ENCODE results near the gene RAB44.
"Not testable (repeated sequence)": the region's sequence is repeated elsewhere in the genome, so short reads cannot be mapped to it uniquely, and the experiment has no call there.

The RAB44 gene

GRCh38 chr6:36703982-36704381 lies 6.4 kb downstream of the RAB44 start:
- TF ChIP-seq, protein P1, sequence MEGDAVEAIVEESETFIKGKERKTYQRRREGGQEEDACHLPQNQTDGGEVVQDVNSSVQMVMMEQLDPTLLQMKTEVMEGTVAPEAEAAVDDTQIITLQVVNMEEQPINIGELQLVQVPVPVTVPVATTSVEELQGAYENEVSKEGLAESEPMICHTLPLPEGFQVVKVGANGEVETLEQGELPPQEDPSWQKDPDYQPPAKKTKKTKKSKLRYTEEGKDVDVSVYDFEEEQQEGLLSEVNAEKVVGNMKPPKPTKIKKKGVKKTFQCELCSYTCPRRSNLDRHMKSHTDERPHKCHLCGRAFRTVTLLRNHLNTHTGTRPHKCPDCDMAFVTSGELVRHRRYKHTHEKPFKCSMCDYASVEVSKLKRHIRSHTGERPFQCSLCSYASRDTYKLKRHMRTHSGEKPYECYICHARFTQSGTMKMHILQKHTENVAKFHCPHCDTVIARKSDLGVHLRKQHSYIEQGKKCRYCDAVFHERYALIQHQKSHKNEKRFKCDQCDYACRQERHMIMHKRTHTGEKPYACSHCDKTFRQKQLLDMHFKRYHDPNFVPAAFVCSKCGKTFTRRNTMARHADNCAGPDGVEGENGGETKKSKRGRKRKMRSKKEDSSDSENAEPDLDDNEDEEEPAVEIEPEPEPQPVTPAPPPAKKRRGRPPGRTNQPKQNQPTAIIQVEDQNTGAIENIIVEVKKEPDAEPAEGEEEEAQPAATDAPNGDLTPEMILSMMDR (IDR thresholded peaks at IDR 0.05; ENCODE audit: low read depth, low read length) = no peak
- DNase-seq (ENCODE audit: extremely low read depth, low read depth) = no peak

GRCh38 chr6:36704961-36705577 lies 7.4 kb downstream of the RAB44 start:
- DNase-seq (ENCODE audit: extremely low read depth, low read depth) = not testable (repeated sequence)

DNA sequence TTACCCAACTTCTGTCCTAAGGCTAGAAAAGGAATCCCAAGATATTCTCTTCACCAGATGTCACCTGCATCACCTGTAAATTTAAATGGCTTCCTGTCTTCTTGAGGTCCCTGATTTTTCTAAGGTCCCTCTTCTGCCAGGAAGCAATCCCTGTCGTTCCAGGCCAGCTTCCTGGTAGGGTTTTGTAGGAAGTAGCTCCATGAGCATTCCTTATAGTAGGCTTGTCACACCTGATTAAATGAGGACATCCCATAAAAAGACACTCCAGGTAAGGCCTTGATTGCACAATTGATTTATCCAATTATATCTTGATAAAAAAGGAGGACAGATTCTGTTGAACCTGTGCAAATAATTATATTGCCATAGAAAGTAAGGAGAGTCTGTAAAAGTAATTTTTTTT lies 8.7 kb downstream of the RAB44 start:
- TF ChIP-seq, protein P1 (IDR thresholded peaks at IDR 0.05; ENCODE audit: low read depth, low read length) = no peak
- DNase-seq (ENCODE audit: extremely low read depth, low read depth) = no peak

DNA sequence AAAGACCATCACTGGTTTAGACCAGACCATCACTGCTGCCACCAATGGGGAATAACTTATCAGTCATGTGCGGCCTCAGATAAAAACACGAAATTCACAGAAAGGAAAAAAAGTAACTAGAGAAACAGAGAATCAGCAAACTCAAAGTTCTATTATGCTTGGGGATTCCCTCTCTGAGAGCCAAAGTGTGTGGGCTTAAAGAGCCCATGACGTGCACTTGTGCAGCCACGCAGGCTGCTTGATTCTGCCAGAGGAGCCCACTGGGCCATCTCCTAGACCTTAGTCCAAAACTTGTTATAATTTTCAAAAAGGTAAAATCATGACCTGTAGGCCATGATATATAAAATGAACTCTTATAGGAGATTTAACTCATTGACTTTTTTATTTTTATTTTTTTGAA lies 15.2 kb downstream of the RAB44 start:
- TF ChIP-seq, protein P1 (IDR thresholded peaks at IDR 0.05; ENCODE audit: low read depth, low read length) = no peak

DNA sequence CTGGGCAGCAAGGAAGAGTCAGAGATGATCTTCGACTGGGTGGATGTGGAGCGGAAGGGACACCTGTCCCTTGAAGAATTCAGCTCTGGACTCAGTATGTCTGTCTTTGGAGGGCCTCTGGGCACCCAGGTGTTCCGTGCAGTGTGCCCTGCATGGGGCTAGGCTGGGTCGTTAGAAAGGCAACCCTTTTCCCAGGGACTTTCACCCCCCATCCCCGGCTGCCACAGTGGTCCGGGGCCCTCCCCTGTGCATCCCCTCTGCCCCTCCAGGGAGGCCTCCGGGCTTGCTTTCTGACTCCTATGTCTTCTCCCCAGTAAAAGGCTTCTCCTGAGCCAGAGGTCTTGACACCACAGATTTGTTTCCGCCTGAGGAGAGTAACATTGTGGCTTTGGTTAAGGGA lies 16.2 kb downstream of the RAB44 start:
- no peak for DNase-seq (ENCODE audit: extremely low read depth, low read depth)
- TF ChIP-seq, protein P1 (IDR thresholded peaks at IDR 0.05; ENCODE audit: low read depth, low read length) = no peak

More for the DNA sequence above, 15.2 kb downstream of the RAB44 start:
- no peak for DNase-seq (ENCODE audit: extremely low read depth, low read depth)

GRCh38 chr6:36714511-36714910 lies 16.9 kb downstream of the RAB44 start:
- TF ChIP-seq, protein P1 (IDR thresholded peaks at IDR 0.05; ENCODE audit: low read depth, low read length) = no peak
- no peak for DNase-seq (ENCODE audit: extremely low read depth, low read depth)

- no peak for DNase-seq (ENCODE audit: extremely low read depth, low read depth)
- TF ChIP-seq, protein P1 (IDR thresholded peaks at IDR 0.05; ENCODE audit: low read depth, low read length) = no peak
Observed at GRCh38 chr6:36715469-36715868, 17.8 kb downstream of the RAB44 start.

DNA sequence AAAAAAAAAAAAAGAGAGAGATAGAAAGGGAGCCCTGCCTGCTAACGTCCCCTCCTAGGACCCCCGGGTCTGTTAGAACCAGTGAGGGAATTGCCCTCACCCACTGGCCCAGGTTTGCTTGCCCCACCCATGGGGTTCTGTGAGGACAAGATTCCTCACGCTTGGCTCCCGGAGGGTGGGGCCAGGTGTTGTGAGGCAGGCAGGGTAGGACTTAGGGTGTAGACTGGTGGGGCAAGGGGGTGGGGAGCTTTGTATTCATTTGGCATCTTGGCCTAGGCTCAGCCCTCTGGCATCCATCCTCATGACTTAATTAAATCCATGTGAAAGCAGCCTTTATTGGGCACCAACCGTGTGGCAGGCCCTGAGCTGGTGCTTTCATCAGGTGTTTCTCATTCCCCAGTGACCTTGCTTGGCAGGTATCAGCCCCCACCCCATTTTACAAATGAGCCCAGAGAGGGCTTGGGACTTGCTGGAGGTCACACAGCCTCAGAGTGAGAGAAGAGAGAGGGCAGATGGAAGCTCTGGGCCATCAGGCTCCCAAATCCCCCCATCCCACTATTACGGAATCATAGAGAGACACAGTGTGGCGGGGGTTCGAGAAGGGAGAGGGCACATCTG lies 19.0 kb downstream of the RAB44 start:
- no peak for DNase-seq (ENCODE audit: extremely low read depth, low read depth)
- TF ChIP-seq, protein P1 (IDR thresholded peaks at IDR 0.05; ENCODE audit: low read depth, low read length) = no peak
